Gastroesophageal sphincter (tissue), 2 donors: ENCODE data around the gene ZHX3.

Source experiments
- POLR2A ChIP-seq, 2 donors: fragments of 450-650 bp; IDR thresholded peaks; one replicate each; pipeline ENCODE4 v1.6.1; 2017; ENCODE audit warnings: antibody characterized with exemption in 2 of 2, mild to moderate bottlenecking in 2 of 2, moderate library complexity in 1 of 2
- POLR2AphosphoS5 ChIP-seq: sonication (generic); formaldehyde crosslinking; IDR thresholded peaks from one replicate; pipeline ENCODE4 v1.6.1; 2017; ENCODE audit warnings: antibody characterized with exemption

DNA sequence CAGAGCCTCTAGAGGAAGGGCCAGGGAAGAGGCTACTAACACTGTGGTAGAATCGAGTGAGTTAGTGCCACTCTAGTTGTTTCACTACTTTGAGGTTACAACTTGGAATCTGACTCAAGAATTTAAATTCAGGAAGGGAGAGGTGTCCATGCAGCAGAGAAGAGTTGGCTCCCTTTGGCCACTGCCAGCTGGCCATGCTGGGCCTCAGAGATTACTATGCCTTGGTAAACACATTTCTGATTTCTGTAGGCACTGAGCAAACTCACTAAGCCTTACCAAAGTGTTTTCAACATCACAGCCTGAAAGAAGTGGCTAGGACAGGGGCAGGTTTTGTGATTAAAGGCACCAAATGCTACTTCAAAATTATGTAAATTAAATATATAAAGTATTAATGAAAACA is 61.9 kb downstream of the ZHX3 start:
- TF ChIP-seq POLR2A (IDR thresholded peaks at IDR 0.05) (no peak), POLR2AphosphoS5 (no peak)
